SU-DHL-6 (cell line): ENCODE data around the gene VWA8.

Experiments used
- CTCF ChIP-seq: fragments of 200-600 bp; sonication (generic); IDR thresholded peaks from one replicate; pipeline ENCODE4 v1.5.1; 2017; ENCODE audit warnings: antibody characterized with exemption, mild to moderate bottlenecking, low read length, moderate library complexity; ENCODE audit not compliant: insufficient read depth, poor library complexity, severe bottlenecking
- EZH2phosphoT487 ChIP-seq: fragments of 200-600 bp; sonication (generic), shearing (Covaris generic); conservative IDR thresholded peaks from 2 replicates; pipeline ENCODE4 v1.6.1; 2018; ENCODE audit warnings: mild to moderate bottlenecking, antibody characterized with exemption, low read length, moderate library complexity, mixed read lengths

GRCh38 chr13:41616151-41616550 lies 344.8 kb downstream of the VWA8 start:
- no peak for TF ChIP-seq CTCF
- TF ChIP-seq EZH2phosphoT487: no peak
